SU-DHL-6 (cell line): ENCODE results near the gene DACH1.

Source experiments
- H2AFZ ChIP-seq: fragments of 200-600 bp; sonication (generic); 2 replicates; pipeline ENCODE4 v1.6.1; 2014; ENCODE audit warnings: low read depth, mild to moderate bottlenecking, moderate library complexity, mixed read lengths, antibody characterized with exemption, low read length; ENCODE audit not compliant: severe bottlenecking
- H3F3A ChIP-seq: fragments of 200-600 bp; shearing (Covaris generic); 2 replicates; pipeline ENCODE4 v1.6.0; 2016; ENCODE audit warnings: antibody characterized with exemption, mild to moderate bottlenecking; ENCODE audit not compliant: insufficient read depth
- H3K27ac ChIP-seq: fragments of 200-600 bp; sonication (generic); 2 replicates; pipeline ENCODE4 v1.5.1; 2016; ENCODE audit warnings: low read depth, mild to moderate bottlenecking, low read length, moderate library complexity, mixed read lengths
- H3K27me3 ChIP-seq: fragments of 200-600 bp; sonication (generic), shearing (Covaris generic); 2 replicates; pipeline ENCODE4 v1.6.0; 2014; ENCODE audit warnings: mild to moderate bottlenecking, low read length
- H3K36me3 ChIP-seq: fragments of 200-600 bp; sonication (generic); 2 replicates; pipeline ENCODE4 v1.6.1; 2014; ENCODE audit warnings: mild to moderate bottlenecking, low read length, mixed read lengths
- H3K4me2 ChIP-seq: fragments of 300-600, 200-600 bp; shearing (Covaris generic), sonication (generic); 2 replicates; pipeline ENCODE4 v1.6.0; 2014; ENCODE audit warnings: low read length, low read depth, mild to moderate bottlenecking; ENCODE audit not compliant: poor library complexity, severe bottlenecking
- H3K4me3 ChIP-seq: fragments of 200-600 bp; sonication (generic); 2 replicates; pipeline ENCODE4 v1.5.1; 2014; ENCODE audit warnings: antibody characterized with exemption, low read length, mild to moderate bottlenecking, mixed read lengths; ENCODE audit not compliant: insufficient read depth, poor library complexity, severe bottlenecking
- H3K79me2 ChIP-seq: fragments of 200-600 bp; sonication (generic); 2 replicates; pipeline ENCODE4 v1.6.1; 2014; ENCODE audit warnings: mild to moderate bottlenecking, low read length, moderate library complexity; ENCODE audit not compliant: insufficient read depth
- H3K9ac ChIP-seq: fragments of 200-600 bp; sonication (generic); 2 replicates; pipeline ENCODE4 v1.7.0; 2014; ENCODE audit warnings: mild to moderate bottlenecking, low read length
- H3K9me2 ChIP-seq: fragments of 200-600 bp; sonication (generic); replicated peaks from 2 replicates; pipeline ENCODE4 v1.6.1; 2014; ENCODE audit warnings: low read length; ENCODE audit not compliant: insufficient read depth
- H3K9me3 ChIP-seq: fragments of 200-600 bp; sonication (generic); 2 replicates; pipeline ENCODE4 v1.6.1; 2014; ENCODE audit warnings: low read length, mixed read lengths; ENCODE audit not compliant: insufficient read depth
- H4K20me1 ChIP-seq: fragments of 200-600 bp; sonication (generic); 2 replicates; pipeline ENCODE4 v1.6.1; 2014; ENCODE audit warnings: low read depth, mild to moderate bottlenecking, antibody characterized with exemption, low read length, moderate library complexity, mixed read lengths
- EZH2phosphoT487 ChIP-seq: fragments of 200-600 bp; sonication (generic), shearing (Covaris generic); conservative IDR thresholded peaks from 2 replicates; pipeline ENCODE4 v1.6.1; 2018; ENCODE audit warnings: mild to moderate bottlenecking, antibody characterized with exemption, low read length, moderate library complexity, mixed read lengths
- TF ChIP-seq, protein P1 (sequence below): fragments of 200-600 bp; sonication (generic); IDR thresholded peaks from one replicate; pipeline ENCODE4 v1.5.1; 2017; ENCODE audit warnings: antibody characterized with exemption, mild to moderate bottlenecking, low read length, moderate library complexity; ENCODE audit not compliant: insufficient read depth, poor library complexity, severe bottlenecking

Gene DACH1

DNA sequence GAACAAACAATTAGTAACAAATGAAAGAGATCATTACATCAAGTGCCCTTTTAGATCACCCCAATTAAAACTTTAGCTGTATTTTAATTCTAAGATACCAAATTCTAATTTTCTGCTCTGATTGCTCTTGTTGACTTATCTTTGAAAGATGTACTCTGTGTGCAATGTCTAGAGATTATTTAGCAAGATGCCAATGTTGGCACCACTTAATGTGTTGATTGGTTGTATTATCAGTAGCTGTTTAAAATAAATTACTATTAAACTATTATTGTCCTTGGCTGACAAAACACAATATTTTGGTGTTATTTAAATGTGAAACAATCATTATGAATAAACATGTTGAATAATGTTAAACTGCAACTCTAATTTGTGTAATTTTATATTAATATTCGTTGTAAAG is 386.0 kb downstream of the DACH1 start:
- no peaks in the 10 kb centered on the region for H4K20me1 ChIP-seq

DNA sequence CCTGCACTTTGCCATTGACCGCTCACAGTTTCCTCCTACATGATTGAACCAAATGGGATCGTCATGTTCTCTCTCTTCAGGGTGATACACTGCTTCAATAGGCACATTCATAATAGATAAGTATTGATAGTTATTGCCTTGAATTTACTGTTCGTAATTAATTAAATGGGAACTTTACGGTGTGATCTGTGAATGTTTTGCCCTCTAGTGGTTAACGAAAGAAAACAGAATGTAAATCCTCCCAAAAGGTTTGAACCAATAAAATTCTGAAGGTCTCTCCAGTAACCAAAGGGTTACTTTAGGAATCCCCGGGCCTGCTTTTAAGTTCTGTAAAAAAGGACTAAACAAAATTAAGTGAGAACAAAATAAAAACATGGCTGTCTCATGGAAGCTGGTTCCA is 389.3 kb downstream of the DACH1 start:
- Histone ChIP-seq H3K9me2 (no peaks in the 10 kb centered on the region), H3K27me3 (no peaks in the 10 kb centered on the region), H3K27ac (no peak overlapping the region), H3K36me3 (no peaks in the 10 kb centered on the region), H3K79me2 (no peaks in the 10 kb centered on the region), H3K9me3 (no peaks in the 10 kb centered on the region), H2AFZ (no peak overlapping the region), H3F3A (no peaks in the 10 kb centered on the region), H3K4me3 (no peak overlapping the region), H3K9ac (no peak overlapping the region), H4K20me1 (no peaks in the 10 kb centered on the region), H3K4me2 (peak overlapping the region; percentile 22)
- no peak for TF ChIP-seq EZH2phosphoT487
- TF ChIP-seq, protein P1, sequence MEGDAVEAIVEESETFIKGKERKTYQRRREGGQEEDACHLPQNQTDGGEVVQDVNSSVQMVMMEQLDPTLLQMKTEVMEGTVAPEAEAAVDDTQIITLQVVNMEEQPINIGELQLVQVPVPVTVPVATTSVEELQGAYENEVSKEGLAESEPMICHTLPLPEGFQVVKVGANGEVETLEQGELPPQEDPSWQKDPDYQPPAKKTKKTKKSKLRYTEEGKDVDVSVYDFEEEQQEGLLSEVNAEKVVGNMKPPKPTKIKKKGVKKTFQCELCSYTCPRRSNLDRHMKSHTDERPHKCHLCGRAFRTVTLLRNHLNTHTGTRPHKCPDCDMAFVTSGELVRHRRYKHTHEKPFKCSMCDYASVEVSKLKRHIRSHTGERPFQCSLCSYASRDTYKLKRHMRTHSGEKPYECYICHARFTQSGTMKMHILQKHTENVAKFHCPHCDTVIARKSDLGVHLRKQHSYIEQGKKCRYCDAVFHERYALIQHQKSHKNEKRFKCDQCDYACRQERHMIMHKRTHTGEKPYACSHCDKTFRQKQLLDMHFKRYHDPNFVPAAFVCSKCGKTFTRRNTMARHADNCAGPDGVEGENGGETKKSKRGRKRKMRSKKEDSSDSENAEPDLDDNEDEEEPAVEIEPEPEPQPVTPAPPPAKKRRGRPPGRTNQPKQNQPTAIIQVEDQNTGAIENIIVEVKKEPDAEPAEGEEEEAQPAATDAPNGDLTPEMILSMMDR = peak; percentile 41

More for the DNA sequence above, 386.0 kb downstream of the DACH1 start:
- Histone ChIP-seq H3K27ac (no peak overlapping the region), H3K9me3 (no peaks in the 10 kb centered on the region), H3K4me2 (no peak overlapping the region), H3K4me3 (no peak overlapping the region), H3F3A (no peaks in the 10 kb centered on the region), H3K27me3 (no peaks in the 10 kb centered on the region), H3K9ac (no peak overlapping the region), H3K36me3 (no peaks in the 10 kb centered on the region), H2AFZ (no peak overlapping the region), H3K9me2 (no peaks in the 10 kb centered on the region), H3K79me2 (no peaks in the 10 kb centered on the region)
- TF ChIP-seq, protein P1 = no peak
- no peak for TF ChIP-seq EZH2phosphoT487

DNA sequence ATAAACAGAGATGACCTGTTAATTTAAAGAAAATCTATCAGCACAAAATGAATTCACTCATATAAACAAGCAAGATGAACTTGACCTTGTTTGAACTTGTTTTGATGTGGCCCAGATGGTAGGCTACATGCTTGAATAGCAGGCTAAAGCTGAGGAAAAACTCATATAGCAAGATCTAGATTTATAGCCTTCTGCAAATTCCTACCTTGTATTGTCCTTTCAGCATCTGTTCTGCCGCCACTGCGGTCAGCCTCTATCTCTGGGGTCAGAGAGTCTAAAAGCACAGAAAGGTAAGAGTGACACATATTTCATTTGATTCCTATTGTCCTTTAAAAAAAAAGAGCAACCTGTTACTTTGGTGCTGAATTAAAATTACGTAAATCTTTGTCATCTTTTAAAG is 392.1 kb downstream of the DACH1 start:
- H3K4me2 ChIP-seq = no peak overlapping the region
- TF ChIP-seq, protein P1 = no peak
- TF ChIP-seq EZH2phosphoT487 = no peak

DNA sequence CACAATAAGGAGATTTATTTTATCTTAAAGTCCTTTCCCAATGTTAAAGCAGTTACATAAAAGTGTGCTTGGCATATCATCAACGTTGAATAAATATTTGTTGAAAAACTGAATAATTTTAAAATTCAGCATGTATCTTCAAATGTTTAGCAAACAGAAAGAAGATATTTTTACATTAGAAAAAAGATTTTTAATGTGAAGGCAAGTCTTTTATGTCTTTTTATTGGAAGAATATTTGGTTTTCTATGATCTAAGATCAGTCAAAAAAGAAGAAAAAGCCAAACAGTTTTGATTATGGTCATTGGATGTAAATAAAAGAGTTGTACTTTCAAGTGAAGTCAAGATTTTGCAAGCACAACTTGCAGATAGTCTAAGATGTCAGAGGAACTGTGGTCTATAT is 397.4 kb downstream of the DACH1 start:
- no peaks in the 10 kb centered on the region for H3F3A ChIP-seq
- H3K79me2 ChIP-seq = no peaks in the 10 kb centered on the region
- no peaks in the 10 kb centered on the region for H3K36me3 ChIP-seq
- no peaks in the 10 kb centered on the region for H3K27me3 ChIP-seq
- no peak overlapping the region for H2AFZ ChIP-seq
- no peaks in the 10 kb centered on the region for H3K9me2 ChIP-seq
- no peak for TF ChIP-seq EZH2phosphoT487
- TF ChIP-seq, protein P1 = no peak
- no peak overlapping the region for H3K9ac ChIP-seq
- no peaks in the 10 kb centered on the region for H3K9me3 ChIP-seq
- H3K4me2 ChIP-seq = no peak overlapping the region
- H4K20me1 ChIP-seq = no peaks in the 10 kb centered on the region
- H3K4me3 ChIP-seq = no peak overlapping the region
- no peak overlapping the region for H3K27ac ChIP-seq

More for the DNA sequence above, 392.1 kb downstream of the DACH1 start:
- no peaks in the 10 kb centered on the region for H3K9me3 ChIP-seq
- no peaks in the 10 kb centered on the region for H3F3A ChIP-seq
- H3K9me2 ChIP-seq = no peaks in the 10 kb centered on the region
- H3K27ac ChIP-seq = no peak overlapping the region
- no peak overlapping the region for H2AFZ ChIP-seq
- H4K20me1 ChIP-seq = no peaks in the 10 kb centered on the region
- H3K27me3 ChIP-seq = no peaks in the 10 kb centered on the region
- no peaks in the 10 kb centered on the region for H3K36me3 ChIP-seq
- H3K79me2 ChIP-seq = no peaks in the 10 kb centered on the region
- H3K9ac ChIP-seq = no peak overlapping the region
- no peak overlapping the region for H3K4me3 ChIP-seq
